ACC112 (cell line): ENCODE measurements around the gene ATXN2.
A peak's percentile ranks its signal among the peaks of the same experiment; 100 is the strongest.

Source experiments
- H2AFZ ChIP-seq: fragments of 200-600 bp; sonication (generic); one replicate; pipeline ENCODE4 v1.6.0; 2017; ENCODE audit warnings: antibody characterized with exemption, low read length; ENCODE audit not compliant: unreplicated experiment
- H3K27ac ChIP-seq: fragments of 200-600 bp; sonication (generic); 2 replicates; pipeline ENCODE4 v1.5.1; 2014; ENCODE audit warnings: low read depth, mild to moderate bottlenecking, antibody characterized with exemption, low read length, moderate library complexity
- H3K27me3 ChIP-seq: fragments of 200-600 bp; sonication (generic); 2 replicates; pipeline ENCODE4 v1.6.1; 2014; ENCODE audit warnings: mild to moderate bottlenecking, antibody characterized with exemption, low read length, moderate library complexity, mixed read lengths; ENCODE audit not compliant: insufficient read depth
- H3K36me3 ChIP-seq: fragments of 200-600 bp; sonication (generic); 2 replicates; pipeline ENCODE4 v1.6.1; 2016; ENCODE audit warnings: mild to moderate bottlenecking, antibody characterized with exemption, low read length, moderate library complexity, mixed read lengths; ENCODE audit not compliant: insufficient read depth
- H3K4me1 ChIP-seq: fragments of 200-600 bp; sonication (generic); one replicate; pipeline ENCODE4 v1.6.1; 2016; ENCODE audit warnings: low read length, mixed read lengths; ENCODE audit not compliant: insufficient read depth, unreplicated experiment, control insufficient read depth
- H3K4me3 ChIP-seq: fragments of 200-600 bp; sonication (generic); 2 replicates; pipeline ENCODE4 v1.5.1; 2014; ENCODE audit warnings: mild to moderate bottlenecking, low read depth, low read length
- H3K79me2 ChIP-seq: fragments of 200-600 bp; sonication (generic); one replicate; pipeline ENCODE4 v1.6.0; 2016; ENCODE audit warnings: low read length; ENCODE audit not compliant: control insufficient read depth, unreplicated experiment, insufficient read depth

The ATXN2 gene

DNA sequence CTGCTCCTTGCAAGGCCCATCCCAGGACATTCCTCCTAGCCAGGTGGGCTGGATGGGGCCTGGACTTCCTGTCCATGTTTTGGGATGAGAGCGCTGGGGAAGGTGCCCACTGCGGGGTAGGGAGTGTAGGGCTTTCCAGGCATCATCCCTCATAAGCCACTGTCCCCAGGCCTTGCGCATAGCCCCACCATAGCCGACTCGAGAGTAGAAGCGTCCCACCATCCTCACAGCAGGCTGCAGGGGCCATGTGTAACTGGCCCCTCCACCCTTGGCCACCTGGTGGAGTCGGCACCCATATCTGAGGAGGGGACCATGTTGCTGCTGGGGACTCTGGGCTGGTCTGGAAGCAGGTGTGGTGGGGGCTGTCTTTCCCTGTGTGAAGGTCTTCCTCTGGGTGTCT is 162.8 kb downstream of the ATXN2 start:
- peaks cover 94% of the 10 kb centered on the region for H3K4me1 ChIP-seq
- H3K27me3 ChIP-seq, result no peaks in the 10 kb centered on the region
- H3K4me3 ChIP-seq, result no peak overlapping the region
- peaks cover 97% of the 10 kb centered on the region for H3K79me2 ChIP-seq
- no peak overlapping the region for H2AFZ ChIP-seq
- peaks cover 3% of the 10 kb centered on the region for H3K36me3 ChIP-seq
- H3K27ac ChIP-seq, result peak overlapping the region; percentile 94; the same call in 1 of the 2 replicates

DNA sequence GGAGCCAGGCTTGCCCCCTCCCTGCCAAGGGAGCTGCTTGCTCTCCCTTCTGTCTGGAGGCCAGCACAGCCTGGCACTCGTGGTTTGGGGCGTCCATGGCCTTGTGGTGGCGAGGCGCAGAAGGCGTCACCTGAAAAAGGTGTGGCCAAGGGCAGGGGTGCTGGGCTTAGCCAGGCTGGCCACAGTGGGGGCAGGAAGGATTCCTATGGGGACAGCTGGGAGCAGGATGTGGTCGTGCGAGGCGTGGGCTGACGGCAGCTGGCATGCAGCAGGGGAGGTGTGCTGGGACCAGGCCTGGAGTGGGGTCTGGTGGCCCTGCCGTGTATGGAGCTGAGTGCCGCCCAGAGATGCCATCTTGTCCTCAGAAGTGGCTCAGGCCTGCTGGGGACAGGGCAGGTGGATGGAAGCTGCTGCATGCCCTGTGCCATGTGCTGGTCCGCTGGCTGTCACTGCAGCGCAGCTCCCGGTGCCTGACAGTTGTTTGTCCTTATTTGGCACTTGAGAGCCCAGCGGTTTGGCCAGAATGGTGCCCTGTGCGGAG is 163.4 kb downstream of the ATXN2 start:
- Histone ChIP-seq H2AFZ (no peak overlapping the region), H3K4me3 (no peak overlapping the region), H3K4me1 (peaks cover 94% of the 10 kb centered on the region), H3K79me2 (peaks cover 97% of the 10 kb centered on the region), H3K36me3 (peaks cover 3% of the 10 kb centered on the region), H3K27me3 (no peaks in the 10 kb centered on the region), H3K27ac (peak overlapping the region; percentile 94)

DNA sequence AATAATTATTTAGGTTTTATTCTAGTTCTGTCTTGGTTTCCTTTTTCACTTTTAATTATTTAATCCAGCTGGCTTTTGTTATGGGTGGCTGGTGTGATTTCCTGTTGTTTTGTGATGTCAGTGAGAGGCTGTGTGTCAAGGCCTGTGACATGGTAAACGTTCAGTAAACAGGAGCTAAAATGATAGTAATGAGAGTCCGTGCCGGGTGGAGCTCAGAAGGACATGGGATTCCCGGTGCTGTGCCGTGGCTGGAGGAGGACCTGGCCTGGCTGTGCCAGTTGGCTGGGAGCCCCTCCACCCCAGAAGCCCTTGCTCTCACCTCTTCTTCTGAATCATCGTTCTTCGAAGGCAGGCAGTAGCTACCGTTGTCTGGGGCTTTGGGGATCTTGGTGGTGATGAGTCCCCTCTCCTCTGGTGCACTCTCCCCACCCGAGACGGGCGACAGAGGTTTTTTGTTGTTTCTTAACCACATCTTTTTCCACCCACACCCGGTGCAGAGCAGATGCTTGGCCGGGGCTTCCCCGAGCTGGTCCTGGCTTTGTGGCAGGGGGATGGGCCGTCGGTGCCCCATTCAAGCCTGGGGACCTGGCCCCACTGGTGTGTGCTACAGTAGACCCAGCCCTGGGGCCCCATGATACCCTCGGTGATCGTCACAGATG is 164.3 kb downstream of the ATXN2 start:
- Histone ChIP-seq H3K27ac (peak overlapping the region; percentile 94), H3K4me3 (peak overlapping the region; percentile 60)

DNA sequence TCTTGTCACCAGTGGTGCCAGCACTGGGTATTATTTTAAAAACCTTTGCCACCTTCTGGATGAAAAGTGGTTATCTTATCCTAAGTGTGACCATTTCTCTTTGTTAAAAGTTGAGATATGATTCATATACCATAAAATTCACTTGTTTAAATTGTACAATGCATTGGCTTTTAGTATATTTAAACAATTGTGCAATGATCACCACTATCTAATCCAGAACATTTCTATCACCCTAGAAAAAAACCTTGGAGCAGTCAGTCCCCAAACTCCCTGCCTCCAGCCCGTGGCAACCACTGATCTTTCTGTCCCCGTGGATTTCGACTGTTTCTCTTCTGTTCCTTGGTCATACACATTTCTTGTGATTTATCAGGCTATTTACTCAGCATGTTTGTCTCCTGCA is 165.1 kb downstream of the ATXN2 start:
- Histone ChIP-seq H3K4me3 (peak overlapping the region; percentile 60), H3K79me2 (peaks cover 97% of the 10 kb centered on the region), H3K36me3 (peaks cover 3% of the 10 kb centered on the region), H3K4me1 (peaks cover 96% of the 10 kb centered on the region), H2AFZ (no peak overlapping the region), H3K27me3 (no peaks in the 10 kb centered on the region), H3K27ac (peak overlapping the region; percentile 94)

More for the DNA sequence above, 164.3 kb downstream of the ATXN2 start:
- Histone ChIP-seq H3K4me1 (peaks cover 94% of the 10 kb centered on the region), H2AFZ (no peak overlapping the region), H3K79me2 (peaks cover 97% of the 10 kb centered on the region), H3K36me3 (peaks cover 3% of the 10 kb centered on the region), H3K27me3 (no peaks in the 10 kb centered on the region)

DNA sequence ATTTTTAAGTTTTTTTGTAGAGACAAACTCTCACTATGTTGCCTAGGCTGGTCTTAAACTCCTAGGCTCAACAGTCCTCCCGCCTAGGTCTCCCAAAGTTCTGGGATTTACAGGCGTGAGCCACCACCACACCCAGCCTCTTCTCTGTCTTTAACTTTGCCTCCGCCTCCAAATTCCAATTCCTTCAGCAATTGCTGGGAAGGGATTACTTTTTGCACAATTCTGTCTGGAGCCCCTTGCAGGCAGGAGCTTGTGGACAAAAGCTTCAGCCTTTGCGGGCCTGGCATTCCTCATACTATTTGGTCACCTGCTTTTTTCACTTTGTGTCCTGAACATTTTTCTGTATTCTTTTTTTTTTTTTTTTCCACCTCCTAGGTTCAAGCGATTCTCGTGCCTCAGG is 167.3 kb downstream of the ATXN2 start:
- Histone ChIP-seq H3K27me3 (no peaks in the 10 kb centered on the region), H3K79me2 (peaks cover 97% of the 10 kb centered on the region), H2AFZ (no peak overlapping the region), H3K27ac (peak overlapping the region; percentile 94), H3K36me3 (peaks cover 9% of the 10 kb centered on the region), H3K4me3 (no peak overlapping the region), H3K4me1 (peaks cover 93% of the 10 kb centered on the region)

DNA sequence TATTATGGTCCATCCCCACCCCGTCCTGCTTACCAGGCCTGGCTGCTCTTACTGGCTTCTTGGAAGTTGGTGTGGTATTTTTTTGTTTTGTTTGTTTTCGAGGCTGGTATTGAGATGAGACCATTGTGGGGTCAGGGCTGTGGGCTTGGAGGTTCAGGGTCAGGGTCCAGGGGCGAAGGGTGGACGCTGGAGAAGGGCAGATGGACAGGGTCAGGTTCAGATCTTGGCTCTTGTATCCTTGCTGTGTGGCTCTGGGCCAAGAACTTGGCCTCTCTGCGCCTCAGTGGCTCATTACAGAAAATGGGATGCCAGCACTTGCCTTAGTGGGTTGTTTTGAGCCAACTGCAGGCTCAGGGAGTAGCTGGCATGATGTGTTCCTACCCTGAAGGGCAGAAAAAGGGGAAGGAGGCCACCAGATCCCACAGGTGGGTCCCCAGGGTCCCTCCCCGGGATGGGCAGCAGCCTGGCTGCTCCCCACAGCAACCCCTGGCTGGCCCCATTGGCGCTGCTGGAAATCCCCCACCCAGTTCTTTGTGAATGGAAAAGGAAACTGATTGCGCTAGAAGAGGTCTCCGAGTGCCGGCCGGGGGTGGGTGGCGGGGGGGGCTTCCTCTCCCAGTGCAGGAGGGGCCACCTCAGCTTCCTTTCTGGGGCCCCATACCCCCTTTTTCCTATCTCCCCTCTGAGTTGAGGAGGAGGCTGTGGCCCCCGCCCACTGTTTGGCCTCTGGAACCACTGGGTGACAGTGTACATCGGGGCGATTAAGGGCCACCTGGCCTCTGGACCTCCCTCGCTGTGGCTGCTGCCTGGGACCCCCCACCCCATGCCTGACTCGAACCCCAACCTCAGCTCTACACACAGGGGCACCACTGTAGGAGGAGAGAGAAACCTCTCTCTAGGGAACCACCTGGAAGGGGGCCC is 168.4 kb downstream of the ATXN2 start:
- Histone ChIP-seq H2AFZ (no peak overlapping the region), H3K36me3 (peaks cover 12% of the 10 kb centered on the region), H3K27me3 (no peaks in the 10 kb centered on the region), H3K79me2 (peaks cover 97% of the 10 kb centered on the region), H3K4me1 (peaks cover 93% of the 10 kb centered on the region), H3K27ac (peak overlapping the region; percentile 94), H3K4me3 (peak overlapping the region; percentile 36; the same call in 1 of the 2 replicates)

DNA sequence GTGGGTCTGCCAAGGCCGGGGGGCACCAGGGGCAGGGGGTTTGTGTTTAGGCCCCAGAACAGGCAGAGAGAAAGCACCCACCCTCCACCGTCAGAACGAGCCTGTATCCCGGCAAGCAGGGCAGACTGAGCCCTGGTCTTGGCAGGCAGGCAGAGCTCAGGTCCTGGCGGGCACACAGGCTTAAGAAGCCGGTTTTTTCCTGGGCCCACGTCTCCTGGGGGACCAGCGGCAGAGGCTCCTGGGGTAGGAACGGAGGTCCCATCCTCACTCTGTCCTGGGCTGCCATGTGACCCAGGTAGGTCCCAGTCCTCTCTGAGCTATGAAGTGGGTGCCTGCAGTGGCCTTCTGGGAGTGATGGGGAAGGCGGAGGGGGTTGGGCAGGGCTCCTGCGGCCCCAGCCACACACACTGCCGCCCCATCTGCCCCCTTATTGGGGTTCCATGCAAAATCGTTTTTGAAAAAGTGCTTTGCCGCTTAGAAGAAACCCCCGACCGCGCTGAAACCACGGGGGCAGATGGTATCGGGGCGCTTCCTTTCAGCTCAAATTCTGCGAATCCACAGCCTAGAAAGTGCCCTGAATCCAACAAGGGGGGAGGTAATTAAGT is 169.2 kb downstream of the ATXN2 start:
- Histone ChIP-seq H3K4me3 (peak overlapping the region; percentile 36; the same call in 1 of the 2 replicates), H2AFZ (no peak overlapping the region), H3K4me1 (peaks cover 93% of the 10 kb centered on the region), H3K27me3 (no peaks in the 10 kb centered on the region), H3K79me2 (peaks cover 97% of the 10 kb centered on the region), H3K27ac (peak overlapping the region; percentile 94), H3K36me3 (peaks cover 12% of the 10 kb centered on the region)

DNA sequence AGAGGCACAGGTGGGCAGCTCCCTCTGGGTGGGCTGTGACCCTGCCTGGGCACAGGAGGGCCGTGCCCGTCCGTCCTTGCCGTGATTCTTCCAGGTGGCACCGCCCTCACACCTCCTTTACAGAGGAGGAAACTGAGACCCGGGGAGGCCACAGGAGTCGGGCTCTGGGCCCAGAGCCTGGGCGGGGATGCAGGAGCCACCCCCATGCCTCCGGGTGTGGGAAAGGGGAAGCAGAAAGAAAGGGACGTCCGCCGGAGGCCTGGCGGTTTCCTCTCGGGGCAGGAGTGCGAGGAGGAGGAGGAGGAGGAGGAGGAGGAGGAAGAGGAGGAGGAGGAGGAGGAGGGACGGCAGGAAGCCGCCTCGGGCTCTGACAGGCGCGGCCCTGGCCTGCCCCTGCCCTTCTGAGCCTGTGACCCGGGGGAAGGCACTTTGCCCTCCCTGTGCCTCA is 170.4 kb downstream of the ATXN2 start:
- H3K4me3 ChIP-seq, result no peak overlapping the region
- peaks cover 95% of the 10 kb centered on the region for H3K79me2 ChIP-seq
- H2AFZ ChIP-seq, result no peak overlapping the region
- peaks cover 90% of the 10 kb centered on the region for H3K4me1 ChIP-seq
- peaks cover 12% of the 10 kb centered on the region for H3K36me3 ChIP-seq
- H3K27ac ChIP-seq, result peak overlapping the region; percentile 94
- H3K27me3 ChIP-seq, result no peaks in the 10 kb centered on the region

DNA sequence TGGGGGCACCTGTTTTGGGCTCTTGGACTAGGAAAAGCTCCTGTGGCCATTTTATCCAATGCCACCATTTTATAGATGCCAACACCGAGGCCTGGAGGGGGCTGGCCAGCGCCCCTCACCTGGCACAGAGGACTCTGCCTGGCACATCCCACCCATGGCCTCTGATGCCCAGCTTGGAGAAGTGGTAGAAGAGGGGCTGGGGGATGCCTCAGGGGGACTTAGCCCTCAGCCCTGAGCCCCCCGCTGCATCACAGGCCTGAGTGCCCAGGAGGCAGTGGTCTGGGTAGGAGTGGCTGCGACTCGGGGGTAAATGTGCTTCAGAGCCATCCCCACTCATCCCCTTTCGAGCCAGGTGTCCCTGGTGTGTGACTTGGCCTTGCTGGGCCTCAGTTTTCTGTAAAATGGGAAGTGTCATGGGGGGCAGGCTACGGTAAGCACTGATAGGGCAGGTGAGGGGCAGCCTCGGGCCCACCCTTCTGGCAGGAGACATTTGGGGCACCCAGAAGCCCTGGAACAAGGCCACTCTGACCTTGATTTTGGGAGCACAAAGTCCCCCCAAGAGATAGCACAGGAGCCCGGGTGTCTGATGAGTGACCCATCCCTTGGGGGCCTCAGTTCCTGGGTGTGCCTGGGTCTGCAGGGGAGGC is 170.9 kb downstream of the ATXN2 start:
- H3K79me2 ChIP-seq, result peaks cover 95% of the 10 kb centered on the region
- no peak overlapping the region for H3K4me3 ChIP-seq
- peak overlapping the region; percentile 94 for H3K27ac ChIP-seq
- H3K36me3 ChIP-seq, result peaks cover 12% of the 10 kb centered on the region
- peaks cover 84% of the 10 kb centered on the region for H3K4me1 ChIP-seq
- H2AFZ ChIP-seq, result no peak overlapping the region
- H3K27me3 ChIP-seq, result no peaks in the 10 kb centered on the region
